Lower lobe of right lung (tissue), 2 donors: ENCODE measurements around the gene ATG2A. TPM values are rescaled to one million over a fixed set of nuclear protein-coding genes. Genes with fewer than 3 reads are reported as not detected.

Source experiments
- ATAC-seq, 2 donors: fragments of 200-7000 bp; cut with Tn5 transposase; one replicate each; pipeline ENCODE4 v1.9.1; 2020 to 2022; ENCODE audit warnings: mild to moderate bottlenecking in 2 of 2, moderate library complexity in 2 of 2
- DNase-seq: peaks from one replicate; pipeline ENCODE4 v3.0.0-alpha.2; 2020
- H3K27ac ChIP-seq: fragments of 200-600 bp; one replicate; pipeline ENCODE4 v1.8.0; 2022
- H3K27me3 ChIP-seq: fragments of 200-600 bp; one replicate; pipeline ENCODE4 v1.8.0; 2022; ENCODE audit warnings: low read depth
- H3K36me3 ChIP-seq: fragments of 200-600 bp; one replicate; pipeline ENCODE4 v1.8.0; 2022; ENCODE audit warnings: mild to moderate bottlenecking
- H3K4me1 ChIP-seq: fragments of 200-600 bp; one replicate; pipeline ENCODE4 v1.8.0; 2022
- H3K4me3 ChIP-seq: fragments of 200-600 bp; one replicate; pipeline ENCODE4 v1.8.0; 2022; ENCODE audit warnings: mild to moderate bottlenecking
- H3K9me3 ChIP-seq: fragments of 200-600 bp; one replicate; pipeline ENCODE4 v1.8.0; 2022
- intact Hi-C: fragments of 100-400 bp; cut with DNase I; formaldehyde crosslinking; loops from one replicate; pipeline ENCODE4 v1.11.0; 2022
- total RNA-seq: library from RNA; stranded (reverse); fragmentation: NEBNext Ultra II Directional; extraction: Animal tissue kit (Norgen Biotek cat#: 25700); gene quantifications from one replicate; pipeline ENCODE4 v1.2.1, GENCODE V29; 2021
- TF ChIP-seq, protein P1 (sequence below): fragments of 200-600 bp; IDR thresholded peaks from one replicate; pipeline ENCODE4 v1.8.0; 2022; ENCODE audit warnings: antibody characterized with exemption, mild to moderate bottlenecking
- donor health status: DM: no; HTN: yes; CAD: no; lungs with severe emphysema.

Gene ATG2A
- total RNA-seq, 1 donor from 2014 or later = 21.7 TPM

DNA sequence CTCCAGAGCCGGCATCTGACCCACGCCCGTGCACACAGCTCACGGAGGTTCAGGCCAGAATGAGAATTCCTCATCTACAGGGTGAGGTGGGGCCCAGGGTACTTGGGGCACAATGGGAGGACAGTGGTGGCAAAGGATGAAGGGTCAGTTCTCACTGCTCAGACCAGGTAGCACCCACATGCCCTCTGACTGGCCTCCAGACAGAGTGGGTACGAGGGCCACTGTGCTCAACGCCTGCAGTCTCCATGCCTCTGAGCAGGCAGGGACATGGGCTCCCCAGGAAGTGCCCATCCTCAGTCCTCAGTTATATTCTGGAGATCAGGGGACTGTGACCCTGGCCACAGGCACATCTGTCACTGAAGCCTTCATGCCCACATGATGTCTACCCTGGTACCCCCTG lies 59.5 kb downstream of the ATG2A start:
- Histone ChIP-seq H3K4me3 (no peak overlapping the region), H3K4me1 (peaks cover 100% of the 10 kb centered on the region), H3K27me3 (no peaks in the 10 kb centered on the region), H3K27ac (peak overlapping the region; percentile 84), H3K36me3 (peaks cover 49% of the 10 kb centered on the region), H3K9me3 (no peaks in the 10 kb centered on the region)
- TF ChIP-seq, protein P1, sequence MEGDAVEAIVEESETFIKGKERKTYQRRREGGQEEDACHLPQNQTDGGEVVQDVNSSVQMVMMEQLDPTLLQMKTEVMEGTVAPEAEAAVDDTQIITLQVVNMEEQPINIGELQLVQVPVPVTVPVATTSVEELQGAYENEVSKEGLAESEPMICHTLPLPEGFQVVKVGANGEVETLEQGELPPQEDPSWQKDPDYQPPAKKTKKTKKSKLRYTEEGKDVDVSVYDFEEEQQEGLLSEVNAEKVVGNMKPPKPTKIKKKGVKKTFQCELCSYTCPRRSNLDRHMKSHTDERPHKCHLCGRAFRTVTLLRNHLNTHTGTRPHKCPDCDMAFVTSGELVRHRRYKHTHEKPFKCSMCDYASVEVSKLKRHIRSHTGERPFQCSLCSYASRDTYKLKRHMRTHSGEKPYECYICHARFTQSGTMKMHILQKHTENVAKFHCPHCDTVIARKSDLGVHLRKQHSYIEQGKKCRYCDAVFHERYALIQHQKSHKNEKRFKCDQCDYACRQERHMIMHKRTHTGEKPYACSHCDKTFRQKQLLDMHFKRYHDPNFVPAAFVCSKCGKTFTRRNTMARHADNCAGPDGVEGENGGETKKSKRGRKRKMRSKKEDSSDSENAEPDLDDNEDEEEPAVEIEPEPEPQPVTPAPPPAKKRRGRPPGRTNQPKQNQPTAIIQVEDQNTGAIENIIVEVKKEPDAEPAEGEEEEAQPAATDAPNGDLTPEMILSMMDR = no peak
- intact Hi-C loops = no loop called here
- DNase-seq = no peak
- ATAC-seq = no peak

DNA sequence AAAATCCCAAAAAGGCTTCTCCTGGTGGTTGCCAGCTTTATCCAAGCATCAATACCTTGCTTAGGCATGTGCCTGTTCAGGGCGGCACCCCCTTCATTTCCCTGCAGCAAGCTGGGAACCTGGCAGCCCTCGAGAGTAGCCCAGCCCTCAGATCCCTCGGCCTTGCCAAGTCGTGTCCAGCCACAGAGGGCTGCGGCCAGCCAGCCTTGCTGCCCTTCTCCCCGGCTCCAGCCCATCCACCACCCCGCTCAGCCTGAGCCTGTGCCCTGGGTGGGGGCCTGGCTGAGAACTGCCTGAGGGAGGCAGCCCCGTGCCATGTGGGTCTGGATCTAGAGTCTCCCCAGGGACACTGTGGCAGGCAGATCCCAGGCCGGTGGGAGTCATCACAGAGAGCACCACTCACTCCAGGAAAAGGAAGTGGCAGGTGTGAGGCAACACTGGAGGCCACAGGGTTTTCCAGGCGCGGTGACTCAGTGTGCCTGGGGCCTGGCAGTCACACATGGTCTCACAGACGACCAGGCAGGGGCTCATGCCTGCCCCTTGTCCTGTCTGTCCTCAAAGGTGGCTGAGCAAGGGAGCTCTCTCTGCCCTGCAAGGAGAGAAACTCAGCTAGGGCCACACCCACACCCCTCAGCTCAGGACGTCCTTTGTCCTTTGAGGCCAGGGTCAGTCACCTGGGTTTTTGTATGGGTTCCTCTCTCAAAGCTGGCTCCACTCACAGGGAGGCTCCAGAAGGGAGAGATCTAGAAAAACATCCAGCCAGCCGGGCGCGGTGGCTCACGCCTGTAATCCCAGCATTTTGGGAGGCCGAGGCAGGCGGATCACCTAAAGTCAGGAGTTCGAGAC lies 60.4 kb downstream of the ATG2A start:
- TF ChIP-seq, protein P1 = no peak
- Histone ChIP-seq H3K9me3 (no peaks in the 10 kb centered on the region), H3K27me3 (no peaks in the 10 kb centered on the region), H3K4me3 (peak overlapping the region; percentile 0), H3K27ac (peak overlapping the region; percentile 84), H3K36me3 (peaks cover 49% of the 10 kb centered on the region), H3K4me1 (peaks cover 100% of the 10 kb centered on the region)
- intact Hi-C loops = no loop called here
- peak; percentile 86 for DNase-seq
- peak; percentile 72 to 79 for ATAC-seq

DNA sequence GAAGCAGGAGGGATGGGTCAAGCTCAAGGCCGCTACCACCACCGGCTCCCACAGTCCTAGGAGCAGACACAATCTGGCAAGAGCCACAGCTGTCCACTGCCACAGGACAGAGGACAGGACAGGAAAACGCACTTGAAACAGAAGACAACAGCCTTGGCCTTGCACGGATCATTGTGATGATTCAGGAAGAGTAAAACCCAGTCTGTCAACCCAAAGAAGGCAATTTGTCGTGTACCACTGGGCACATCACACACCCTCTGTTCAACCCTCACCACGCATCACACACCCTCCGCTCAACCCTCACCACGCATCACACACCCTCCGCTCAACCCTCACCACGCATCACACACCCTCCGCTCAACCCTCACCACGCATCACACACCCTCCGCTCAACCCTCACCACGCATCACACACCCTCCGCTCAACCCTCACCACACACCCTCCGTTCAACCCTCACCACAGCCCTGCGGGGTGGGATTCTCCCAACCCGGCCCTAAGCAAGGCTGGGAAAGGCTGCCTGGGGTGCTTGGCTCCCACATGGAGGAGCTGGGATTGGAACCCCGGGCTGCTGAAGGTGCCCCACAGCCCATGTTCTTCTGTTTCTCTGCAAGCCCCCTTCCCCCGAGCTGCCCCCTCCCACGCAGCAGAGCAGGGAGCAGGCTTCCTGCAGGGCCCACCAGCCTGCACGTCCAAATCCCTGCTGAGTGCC lies 61.3 kb downstream of the ATG2A start:
- DNase-seq = no peak

DNA sequence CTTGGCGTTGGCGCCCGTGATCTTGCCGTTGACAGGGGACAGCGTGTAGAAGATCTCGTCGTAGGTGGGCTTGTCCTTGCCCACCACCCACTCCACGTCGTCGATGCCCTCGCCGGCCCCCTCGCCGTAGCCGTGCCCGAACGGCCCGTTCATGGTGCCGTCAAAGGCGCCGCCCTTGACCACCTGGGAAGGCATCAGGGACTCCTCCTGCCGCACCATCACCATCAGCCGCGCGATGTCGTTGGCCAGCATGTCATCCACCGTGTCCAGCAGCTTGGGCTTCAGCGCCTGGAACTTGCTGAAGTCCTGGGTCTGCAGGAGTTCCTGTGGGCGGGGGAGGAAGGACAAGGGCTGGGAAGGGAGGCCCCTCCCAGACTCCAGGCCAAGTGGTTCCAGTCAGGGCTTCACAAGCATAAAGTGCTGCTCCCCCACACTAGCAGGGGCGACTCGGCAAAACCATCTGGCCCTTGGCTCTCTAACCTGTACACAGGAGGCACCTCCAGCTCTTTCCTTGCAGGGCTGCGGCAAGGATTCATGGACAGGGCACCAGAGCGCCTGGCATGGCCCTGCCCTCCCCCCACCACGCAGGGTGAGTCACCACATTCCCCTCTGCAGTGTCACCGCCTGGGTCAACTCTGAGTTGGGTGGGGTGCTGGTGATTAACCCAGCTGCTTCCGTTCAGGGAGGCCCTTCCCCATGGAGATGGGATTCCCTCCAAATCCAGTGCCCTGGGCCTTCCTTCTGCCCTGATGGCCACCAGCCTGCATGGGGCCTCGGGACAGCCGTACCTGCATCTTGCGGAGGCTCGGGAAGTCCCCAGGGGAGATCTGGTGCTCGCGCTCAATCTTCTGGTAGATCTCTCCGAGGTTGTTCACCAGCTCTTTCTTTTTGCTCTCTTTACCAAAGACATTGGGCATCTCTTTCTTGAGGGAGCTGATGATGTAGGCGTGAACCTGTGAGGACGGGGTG lies 62.2 kb downstream of the ATG2A start:
- Histone ChIP-seq H3K4me3 (no peak overlapping the region), H3K36me3 (peaks cover 45% of the 10 kb centered on the region), H3K4me1 (peaks cover 100% of the 10 kb centered on the region), H3K9me3 (no peaks in the 10 kb centered on the region), H3K27ac (peak overlapping the region; percentile 84), H3K27me3 (no peaks in the 10 kb centered on the region)
- TF ChIP-seq, protein P1 = no peak
- intact Hi-C loops = no loop called here
- peak; percentile 86 to 89 for ATAC-seq
- peak; percentile 86 for DNase-seq

More for the DNA sequence above, 61.3 kb downstream of the ATG2A start:
- TF ChIP-seq, protein P1 = no peak
- Histone ChIP-seq H3K27ac (peak overlapping the region; percentile 84), H3K4me3 (peak overlapping the region; percentile 0), H3K4me1 (peaks cover 100% of the 10 kb centered on the region), H3K27me3 (no peaks in the 10 kb centered on the region), H3K36me3 (peaks cover 49% of the 10 kb centered on the region), H3K9me3 (no peaks in the 10 kb centered on the region)
- ATAC-seq = no peak
- intact Hi-C loops = no loop called here

DNA sequence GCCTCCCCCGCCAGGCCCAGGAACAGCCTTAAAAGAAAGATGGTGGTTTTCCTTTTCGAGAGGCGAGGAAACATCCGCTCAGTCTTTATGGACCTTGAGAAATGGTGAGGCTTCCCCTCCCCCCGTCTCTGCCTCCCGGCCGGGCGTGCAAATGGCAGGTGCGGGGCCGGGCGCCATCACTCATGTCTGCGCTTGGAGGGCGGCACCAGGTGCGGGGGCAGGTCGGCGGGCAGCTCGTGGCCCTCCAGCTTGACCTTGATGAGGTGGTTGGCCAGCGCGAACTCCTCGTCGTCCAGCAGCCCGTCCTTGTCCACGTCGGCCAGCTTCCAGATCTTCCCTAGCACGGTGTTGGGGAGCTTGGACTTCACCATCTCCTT lies 62.9 kb downstream of the ATG2A start:
- TF ChIP-seq, protein P1 = no peak
- peaks cover 38% of the 10 kb centered on the region for H3K36me3 ChIP-seq
- no peaks in the 10 kb centered on the region for H3K9me3 ChIP-seq
- peak overlapping the region; percentile 84 for H3K27ac ChIP-seq
- peaks cover 100% of the 10 kb centered on the region for H3K4me1 ChIP-seq
- no peaks in the 10 kb centered on the region for H3K27me3 ChIP-seq
- H3K4me3 ChIP-seq = no peak overlapping the region
- DNase-seq = no peak
- intact Hi-C loops = no loop called here
- ATAC-seq = no peak
